Activated naive CD8-positive, alpha-beta T cell treated with anti-CD3 and anti-CD28 coated beads for 36 hours (primary cell): Measurements from ENCODE around the gene TRDN. TPM values are rescaled to one million over a fixed set of nuclear protein-coding genes. Genes with fewer than 3 reads are reported as not detected.
"Not testable (repeated sequence)": the region's sequence is repeated elsewhere in the genome, so short reads cannot be mapped to it uniquely, and the experiment has no call there.

ENCODE experiments used
- DNase-seq: peaks from one replicate; pipeline ENCODE4 v3.0.0; 2021
- H3K27ac Mint-ChIP-seq: one replicate; pipeline ENCODE4 v1.8.0; 2022; ENCODE audit warnings: mild to moderate bottlenecking, moderate library complexity, mixed read lengths
- H3K27me3 Mint-ChIP-seq: one replicate; pipeline ENCODE4 v1.8.0; 2022; ENCODE audit warnings: mild to moderate bottlenecking, mixed read lengths
- H3K36me3 Mint-ChIP-seq: one replicate; pipeline ENCODE4 v1.8.0; 2021; ENCODE audit warnings: mild to moderate bottlenecking, mixed read lengths
- H3K4me1 Mint-ChIP-seq: one replicate; pipeline ENCODE4 v1.8.0; 2021; ENCODE audit warnings: mixed read lengths
- H3K4me3 Mint-ChIP-seq: one replicate; pipeline ENCODE4 v1.8.0; 2022; ENCODE audit warnings: mild to moderate bottlenecking, moderate library complexity, mixed read lengths
- H3K9me3 Mint-ChIP-seq: one replicate; pipeline ENCODE4 v1.8.0; 2022; ENCODE audit warnings: mixed read lengths
- total RNA-seq, 2 experiments: library from RNA; stranded (reverse); gene quantifications; one replicate each; pipeline ENCODE4 v1.2.3, GENCODE V29; 2021

TRDN gene
- total RNA-seq, 2 experiments from 2014 or later: not detected

DNA sequence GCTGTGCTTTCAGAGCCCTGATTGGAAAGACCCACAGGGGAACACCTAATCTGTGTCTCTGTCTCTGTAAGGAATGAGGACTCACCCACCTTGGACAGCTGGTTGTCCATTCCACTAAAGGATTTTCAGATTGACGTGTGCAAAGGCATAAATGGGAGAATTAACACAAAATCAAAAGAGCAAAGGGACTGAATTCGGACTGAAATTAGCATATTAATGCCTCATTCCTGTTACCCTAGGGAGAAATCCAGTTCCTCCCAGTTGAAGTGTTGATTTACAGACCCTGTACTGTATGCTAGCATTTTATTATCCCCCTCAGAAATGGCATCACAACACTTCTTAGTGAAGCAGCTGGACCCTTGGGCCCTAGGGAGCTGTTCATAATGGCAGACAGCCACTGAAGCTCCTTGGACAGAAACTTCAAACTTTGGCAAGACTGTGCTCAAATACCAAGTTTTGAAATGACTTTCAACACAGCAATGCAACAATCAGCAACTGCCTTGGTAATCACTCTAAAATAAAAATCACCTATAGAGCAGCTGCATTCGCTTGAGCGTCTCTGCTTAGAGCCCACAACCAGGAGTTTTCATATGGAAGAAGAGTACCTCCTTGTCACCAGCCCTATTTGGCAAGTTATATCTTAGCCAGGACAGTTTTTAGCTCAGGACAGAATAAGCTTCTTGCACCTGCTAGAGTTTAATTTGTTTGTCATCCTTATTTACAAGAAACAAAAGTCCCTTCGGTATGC lies 118.1 kb downstream of the TRDN start:
- no peak overlapping the region for H3K27ac Mint-ChIP-seq

DNA sequence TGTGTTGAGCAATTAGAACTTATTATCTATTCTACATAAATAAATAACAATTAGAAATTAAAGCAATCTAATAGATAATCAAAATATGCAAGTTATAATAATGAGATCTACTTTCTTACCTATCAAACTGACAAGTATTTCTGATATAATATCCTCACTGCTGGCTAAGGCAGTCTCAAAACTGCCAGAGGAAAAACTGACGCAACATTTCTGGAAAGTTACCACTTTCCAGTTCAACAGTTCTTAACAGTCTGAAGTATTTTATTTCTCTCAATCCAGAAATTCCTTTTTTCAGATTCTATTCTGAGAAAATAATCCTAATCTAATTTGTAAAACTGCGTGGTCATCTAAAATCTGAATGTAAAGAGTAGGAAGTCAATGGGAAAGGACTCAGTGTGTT lies 121.0 kb downstream of the TRDN start:
- Mint-ChIP-seq H3K27me3 (no peaks in the 10 kb centered on the region), H3K4me3 (no peak overlapping the region), H3K4me1 (no peaks in the 10 kb centered on the region), H3K9me3 (no peaks in the 10 kb centered on the region), H3K36me3 (no peaks in the 10 kb centered on the region), H3K27ac (no peak overlapping the region)
- DNase-seq: no peak

More for the DNA sequence above, 118.1 kb downstream of the TRDN start:
- no peak overlapping the region for H3K4me3 Mint-ChIP-seq
- H3K27me3 Mint-ChIP-seq: no peaks in the 10 kb centered on the region
- no peaks in the 10 kb centered on the region for H3K9me3 Mint-ChIP-seq
- DNase-seq: no peak
- H3K4me1 Mint-ChIP-seq: no peaks in the 10 kb centered on the region
- no peaks in the 10 kb centered on the region for H3K36me3 Mint-ChIP-seq

DNA sequence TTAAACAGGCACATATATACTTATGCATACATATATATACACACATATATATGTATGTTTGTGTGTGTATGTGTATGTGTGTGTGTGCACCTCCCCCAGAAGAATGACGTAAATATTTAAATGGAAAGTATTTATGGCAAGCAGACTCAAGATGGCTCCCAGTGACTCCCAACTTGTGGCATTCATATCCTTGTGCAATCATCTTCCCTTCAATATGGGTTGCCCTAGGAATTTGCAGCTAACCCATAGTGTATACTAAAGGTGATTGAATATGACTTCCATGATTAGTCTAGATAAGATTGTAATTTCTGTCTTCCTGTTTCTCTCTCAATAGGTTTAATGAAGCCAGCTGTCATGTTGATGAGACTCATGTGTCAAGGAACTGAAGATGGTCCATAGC lies 127.6 kb downstream of the TRDN start:
- no peaks in the 10 kb centered on the region for H3K4me1 Mint-ChIP-seq
- no peaks in the 10 kb centered on the region for H3K36me3 Mint-ChIP-seq
- H3K27ac Mint-ChIP-seq: no peak overlapping the region
- H3K4me3 Mint-ChIP-seq: no peak overlapping the region
- DNase-seq: no peak
- H3K9me3 Mint-ChIP-seq: no peaks in the 10 kb centered on the region
- no peaks in the 10 kb centered on the region for H3K27me3 Mint-ChIP-seq

DNA sequence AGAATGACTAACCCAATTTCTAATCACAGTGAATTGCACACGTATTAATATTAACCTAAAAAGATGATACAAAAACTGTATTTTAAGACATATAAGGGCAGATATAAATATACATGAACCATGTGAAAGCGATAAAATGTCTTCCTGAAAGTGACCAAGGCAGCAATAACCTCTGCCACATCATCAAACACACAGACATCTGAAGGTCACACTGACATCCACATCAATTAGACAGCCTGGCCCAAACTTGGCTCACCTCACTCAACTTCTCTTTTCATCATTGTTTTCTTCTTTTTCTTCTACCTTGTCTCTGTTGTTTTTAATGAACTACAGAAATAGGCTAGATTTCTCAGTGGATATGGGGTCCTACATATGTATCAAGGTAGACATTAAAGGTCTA lies 128.5 kb downstream of the TRDN start:
- no peak for DNase-seq
- Mint-ChIP-seq H3K27me3 (no peaks in the 10 kb centered on the region), H3K4me3 (no peak overlapping the region), H3K4me1 (no peaks in the 10 kb centered on the region), H3K9me3 (no peaks in the 10 kb centered on the region), H3K36me3 (no peaks in the 10 kb centered on the region), H3K27ac (no peak overlapping the region)

DNA sequence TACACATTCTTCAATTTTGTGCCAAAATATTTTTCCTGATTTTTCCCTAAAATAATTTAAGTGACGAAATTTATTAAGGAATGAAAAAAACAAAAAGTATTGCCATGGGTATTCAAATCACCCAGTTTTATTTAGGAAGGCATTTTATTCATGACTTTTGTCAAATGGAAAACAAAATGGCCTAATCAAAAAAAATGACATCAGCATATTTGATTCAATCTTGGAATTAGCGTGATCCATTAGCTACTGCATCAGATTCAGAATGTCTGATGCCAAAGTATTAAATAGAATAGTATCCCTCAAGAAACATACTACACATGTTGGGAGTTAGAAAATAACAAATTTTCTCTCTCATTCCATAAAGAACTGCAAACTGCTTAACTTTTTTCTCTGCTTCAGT lies 129.2 kb downstream of the TRDN start:
- no peaks in the 10 kb centered on the region for H3K4me1 Mint-ChIP-seq
- H3K36me3 Mint-ChIP-seq: no peaks in the 10 kb centered on the region
- no peaks in the 10 kb centered on the region for H3K27me3 Mint-ChIP-seq
- no peak overlapping the region for H3K4me3 Mint-ChIP-seq
- H3K9me3 Mint-ChIP-seq: no peaks in the 10 kb centered on the region
- DNase-seq: no peak
- H3K27ac Mint-ChIP-seq: no peak overlapping the region

DNA sequence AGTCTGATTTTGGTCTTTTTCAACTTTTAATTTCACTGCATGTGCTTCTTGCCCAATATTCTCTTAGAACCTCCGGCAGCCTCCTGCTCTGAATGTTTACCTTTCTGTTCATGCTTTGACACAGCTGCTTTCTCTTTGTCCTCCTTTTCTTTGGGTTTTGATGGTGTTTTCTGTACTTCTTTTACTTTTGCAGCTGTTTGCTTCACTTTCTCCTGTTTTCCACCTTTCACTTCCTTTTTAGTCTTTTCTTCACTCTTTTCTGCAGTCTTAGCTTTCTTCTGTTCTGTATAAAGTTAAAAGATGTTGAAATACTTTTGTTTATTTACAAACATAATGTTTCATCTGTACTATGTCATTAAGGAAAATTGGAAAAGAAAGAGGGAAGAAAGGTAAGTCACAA lies 133.1 kb downstream of the TRDN start:
- H3K27me3 Mint-ChIP-seq: no peaks in the 10 kb centered on the region
- H3K4me3 Mint-ChIP-seq: no peak overlapping the region
- no peaks in the 10 kb centered on the region for H3K36me3 Mint-ChIP-seq
- H3K27ac Mint-ChIP-seq: no peak overlapping the region
- no peaks in the 10 kb centered on the region for H3K9me3 Mint-ChIP-seq
- no peak for DNase-seq
- H3K4me1 Mint-ChIP-seq: no peaks in the 10 kb centered on the region

DNA sequence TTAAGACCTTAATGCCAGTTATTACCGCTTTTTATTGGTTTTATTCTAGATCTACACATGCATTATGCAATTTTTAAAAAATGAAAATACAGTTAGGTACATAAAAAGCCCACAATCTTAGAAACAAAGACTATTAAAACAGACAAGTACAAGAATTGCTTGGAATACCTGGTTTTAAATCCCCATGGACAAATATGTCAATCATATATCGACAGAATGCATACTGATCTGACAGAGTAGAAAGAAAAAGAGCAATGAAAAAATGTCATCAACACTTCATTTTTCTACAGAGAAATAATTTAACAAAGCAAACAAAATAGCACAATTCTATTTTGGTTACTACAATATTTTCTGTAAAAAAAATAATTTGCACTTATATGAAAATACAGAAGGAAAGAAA lies 139.7 kb downstream of the TRDN start:
- Mint-ChIP-seq H3K27ac (no peak overlapping the region), H3K9me3 (no peaks in the 10 kb centered on the region), H3K4me1 (no peaks in the 10 kb centered on the region)

DNA sequence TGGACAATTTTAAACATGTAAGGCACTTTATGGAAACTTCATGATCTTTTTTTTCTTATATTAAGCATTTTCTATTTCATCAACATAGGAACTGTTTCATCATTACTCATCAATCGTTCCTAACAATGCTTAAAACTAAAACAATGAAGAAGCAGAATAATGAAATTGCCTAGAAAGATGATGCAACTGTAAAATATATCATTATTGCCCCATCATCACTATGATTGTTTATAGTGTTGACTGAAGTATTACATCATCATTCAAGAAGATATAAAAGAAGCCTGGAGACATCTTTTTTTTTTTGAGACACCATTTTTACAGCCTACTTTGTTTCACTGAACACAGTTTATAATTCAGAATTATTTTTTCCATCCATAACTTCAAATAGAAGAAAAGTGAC lies 147.2 kb downstream of the TRDN start:
- no peaks in the 10 kb centered on the region for H3K27me3 Mint-ChIP-seq
- no peak overlapping the region for H3K27ac Mint-ChIP-seq
- peaks cover 3% of the 10 kb centered on the region for H3K9me3 Mint-ChIP-seq
- H3K36me3 Mint-ChIP-seq: no peaks in the 10 kb centered on the region
- no peaks in the 10 kb centered on the region for H3K4me1 Mint-ChIP-seq
- DNase-seq: no peak
- no peak overlapping the region for H3K4me3 Mint-ChIP-seq

More for the DNA sequence above, 139.7 kb downstream of the TRDN start:
- Mint-ChIP-seq H3K36me3 (no peaks in the 10 kb centered on the region), H3K4me3 (no peak overlapping the region), H3K27me3 (no peaks in the 10 kb centered on the region)
- DNase-seq: no peak

DNA sequence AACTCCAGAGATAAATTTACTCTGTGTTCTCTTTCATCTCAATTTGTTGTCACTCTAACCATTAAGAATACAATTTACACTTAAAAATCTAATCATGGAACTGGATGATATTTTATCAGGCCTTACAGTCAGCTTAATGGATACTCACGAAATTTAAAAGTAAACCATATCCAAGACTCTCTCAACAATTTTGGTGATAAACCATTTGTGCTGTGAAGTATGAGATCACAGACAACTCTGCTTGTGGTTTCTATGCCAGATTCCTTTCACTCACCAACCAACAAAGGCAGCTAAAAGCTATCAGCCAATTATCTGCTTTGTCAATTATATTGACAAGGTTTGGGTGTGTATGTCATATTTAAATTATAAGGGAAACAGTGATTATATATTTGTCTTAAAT lies 155.8 kb downstream of the TRDN start:
- no peaks in the 10 kb centered on the region for H3K4me1 Mint-ChIP-seq
- H3K4me3 Mint-ChIP-seq: no peak overlapping the region
- no peaks in the 10 kb centered on the region for H3K36me3 Mint-ChIP-seq
- no peaks in the 10 kb centered on the region for H3K27me3 Mint-ChIP-seq
- no peaks in the 10 kb centered on the region for H3K9me3 Mint-ChIP-seq
- no peak for DNase-seq
- H3K27ac Mint-ChIP-seq: no peak overlapping the region

DNA sequence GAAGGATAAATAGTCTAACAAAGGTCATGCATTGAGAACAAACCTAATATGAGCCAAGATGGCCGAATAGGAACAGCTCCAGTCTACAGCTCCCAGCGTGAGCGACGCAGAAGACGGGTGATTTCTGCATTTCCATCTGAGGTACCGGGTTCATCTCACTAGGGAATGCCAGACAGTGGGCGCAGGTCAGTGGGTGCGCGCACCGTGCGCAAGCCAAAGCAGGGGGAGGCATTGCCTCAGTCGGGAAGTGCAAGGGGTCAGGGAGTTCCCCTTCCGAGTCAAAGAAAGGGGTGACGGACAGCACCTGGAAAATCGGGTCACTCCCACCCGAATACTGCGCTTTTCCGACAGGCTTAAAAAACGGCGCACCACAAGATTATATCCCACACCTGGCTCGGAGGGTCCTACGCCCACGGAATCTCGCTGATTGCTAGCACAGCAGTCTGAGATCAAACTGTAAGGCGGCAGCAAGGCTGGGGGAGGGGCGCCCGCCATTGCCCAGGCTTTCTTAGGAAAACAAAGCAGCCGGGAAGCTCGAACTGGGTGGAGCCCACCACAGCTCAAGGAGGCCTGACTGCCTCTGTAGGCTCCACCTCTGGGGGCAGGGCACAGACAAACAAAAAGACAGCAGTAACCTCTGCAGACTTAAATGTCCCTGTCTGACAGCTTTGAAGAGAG lies 164.6 kb downstream of the TRDN start:
- DNase-seq, H3K4me1 Mint-ChIP-seq, H3K36me3 Mint-ChIP-seq, H3K4me3 Mint-ChIP-seq, H3K27me3 Mint-ChIP-seq, H3K9me3 Mint-ChIP-seq, H3K27ac Mint-ChIP-seq: not testable (repeated sequence)

DNA sequence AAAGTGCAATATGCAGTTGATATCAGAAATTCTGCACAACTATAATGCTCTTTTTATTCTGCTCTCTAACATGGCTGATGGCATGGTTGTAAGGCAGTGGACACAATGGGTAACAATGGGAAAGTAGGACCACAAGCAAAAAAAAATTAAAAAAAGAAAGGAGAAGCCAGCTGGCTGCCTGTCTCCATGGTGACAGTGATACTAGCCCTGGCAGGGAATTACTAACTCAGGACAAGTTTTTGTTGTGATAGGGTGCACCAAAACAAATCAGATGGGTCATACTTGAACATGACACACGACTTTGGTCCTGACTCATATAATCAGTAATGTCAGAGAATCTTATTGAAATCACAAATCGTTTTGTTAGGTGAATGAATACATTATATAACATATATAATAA lies 169.4 kb downstream of the TRDN start:
- Mint-ChIP-seq H3K27me3 (no peaks in the 10 kb centered on the region), H3K4me1 (no peaks in the 10 kb centered on the region), H3K4me3 (no peak overlapping the region), H3K27ac (no peak overlapping the region), H3K36me3 (no peaks in the 10 kb centered on the region), H3K9me3 (no peaks in the 10 kb centered on the region)
- DNase-seq: no peak

DNA sequence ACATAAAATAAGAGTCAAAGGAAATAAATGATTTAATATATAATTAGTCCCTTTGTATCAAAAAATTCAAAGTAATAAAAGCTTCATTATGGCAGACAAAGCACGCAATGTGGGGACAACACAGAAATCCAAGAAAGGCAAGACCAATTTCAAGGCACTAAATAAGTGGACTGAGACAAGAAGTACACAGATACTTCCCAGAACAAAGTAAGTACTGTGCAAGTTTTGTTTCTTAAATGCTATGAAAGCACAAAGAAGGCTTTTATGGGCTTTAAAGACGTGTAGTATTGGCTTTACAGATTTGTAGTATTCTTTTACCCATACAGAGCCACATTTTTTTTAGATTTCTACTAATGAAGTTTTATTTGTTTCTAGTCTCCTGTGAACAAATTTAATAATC lies 174.6 kb downstream of the TRDN start:
- DNase-seq: no peak
- no peaks in the 10 kb centered on the region for H3K4me1 Mint-ChIP-seq
- H3K4me3 Mint-ChIP-seq: no peak overlapping the region
- no peaks in the 10 kb centered on the region for H3K36me3 Mint-ChIP-seq
- no peaks in the 10 kb centered on the region for H3K9me3 Mint-ChIP-seq
- H3K27me3 Mint-ChIP-seq: no peaks in the 10 kb centered on the region
- H3K27ac Mint-ChIP-seq: no peak overlapping the region

DNA sequence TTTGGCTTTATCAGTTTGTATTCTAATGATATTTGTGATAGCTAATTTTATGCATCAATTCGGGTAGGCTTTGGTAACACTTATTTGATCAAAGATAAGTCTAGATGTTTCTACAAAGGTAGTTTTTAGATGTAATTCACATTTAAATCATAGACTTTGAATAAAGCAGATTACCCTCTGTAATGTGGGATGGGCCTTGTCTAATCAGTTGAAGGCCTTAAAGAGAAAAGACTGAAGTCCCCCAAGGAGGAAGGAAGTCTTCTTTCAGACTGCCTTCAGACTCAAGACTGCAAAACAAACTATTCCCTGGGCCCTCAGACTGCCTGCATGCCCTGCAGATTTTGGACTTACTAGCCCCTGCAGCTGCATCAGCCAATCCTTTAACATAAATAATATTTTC lies 178.5 kb downstream of the TRDN start:
- H3K27me3 Mint-ChIP-seq: no peaks in the 10 kb centered on the region
- H3K4me1 Mint-ChIP-seq: no peaks in the 10 kb centered on the region
- H3K4me3 Mint-ChIP-seq: no peak overlapping the region
- no peaks in the 10 kb centered on the region for H3K36me3 Mint-ChIP-seq
- no peaks in the 10 kb centered on the region for H3K9me3 Mint-ChIP-seq
- no peak overlapping the region for H3K27ac Mint-ChIP-seq
- DNase-seq: no peak

DNA sequence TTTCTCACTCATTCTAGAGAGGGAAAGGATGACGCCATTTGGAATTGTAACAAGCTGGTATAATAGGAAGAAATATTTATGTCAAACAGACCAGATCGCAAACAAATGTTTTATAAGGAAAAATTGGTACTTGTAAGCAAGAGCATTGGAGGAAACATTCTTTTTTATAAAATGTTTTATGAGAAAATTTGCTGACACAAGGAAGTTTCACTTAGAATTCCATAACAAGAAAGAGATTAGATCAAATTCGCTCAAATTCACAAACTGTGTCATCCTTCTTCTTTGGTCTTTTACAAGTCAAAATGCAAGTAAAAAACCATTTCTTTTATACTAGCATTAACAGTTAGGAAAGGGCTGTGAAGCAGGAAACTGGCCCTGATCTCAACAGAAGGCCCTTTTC lies 179.9 kb downstream of the TRDN start:
- H3K27me3 Mint-ChIP-seq: no peaks in the 10 kb centered on the region
- no peaks in the 10 kb centered on the region for H3K36me3 Mint-ChIP-seq
- H3K27ac Mint-ChIP-seq: no peak overlapping the region
- H3K4me3 Mint-ChIP-seq: no peak overlapping the region
- no peak for DNase-seq
- H3K9me3 Mint-ChIP-seq: peaks cover 2% of the 10 kb centered on the region
- H3K4me1 Mint-ChIP-seq: no peaks in the 10 kb centered on the region

DNA sequence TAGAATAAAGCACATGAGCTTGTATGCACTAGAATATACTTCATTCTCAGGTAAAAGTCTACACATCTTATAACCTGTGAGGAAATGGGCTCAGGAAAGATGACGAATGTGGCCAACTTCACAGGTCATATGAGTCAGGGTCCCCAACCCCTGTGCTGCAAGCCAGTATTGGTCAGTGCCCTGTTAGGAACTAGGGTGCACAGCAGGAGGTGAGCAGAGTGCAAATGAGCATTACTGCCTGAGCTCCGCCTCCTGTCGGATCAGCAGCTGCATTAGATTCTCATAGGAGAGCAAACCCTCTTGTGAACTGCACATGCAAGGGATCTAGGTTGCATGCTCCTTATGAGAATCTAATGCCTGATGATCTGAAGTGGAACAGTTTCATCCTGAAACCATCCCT lies 182.3 kb downstream of the TRDN start:
- Mint-ChIP-seq H3K36me3 (no peaks in the 10 kb centered on the region), H3K9me3 (peaks cover 2% of the 10 kb centered on the region), H3K27ac (no peak overlapping the region), H3K4me1 (no peaks in the 10 kb centered on the region), H3K4me3 (no peak overlapping the region), H3K27me3 (no peaks in the 10 kb centered on the region)
- no peak for DNase-seq

DNA sequence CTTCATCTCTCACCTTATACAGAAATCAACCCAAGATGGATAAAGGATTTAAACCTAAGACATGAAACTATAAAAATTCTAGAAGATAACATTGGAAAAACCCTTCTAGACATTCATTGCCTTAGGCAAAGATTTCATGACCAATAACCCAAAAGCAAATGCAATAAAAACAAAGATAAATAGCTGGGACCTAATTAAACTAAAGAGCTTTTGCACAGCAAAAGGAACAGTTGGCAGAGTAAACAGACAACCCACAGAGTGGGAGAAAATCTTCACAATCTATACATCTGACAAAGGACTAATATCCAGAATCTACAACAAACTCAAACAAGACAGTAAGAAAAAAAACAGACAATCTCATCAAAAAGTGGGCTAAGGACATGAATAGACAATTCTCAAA lies 183.7 kb downstream of the TRDN start:
- H3K36me3 Mint-ChIP-seq, DNase-seq, H3K4me3 Mint-ChIP-seq: not testable (repeated sequence)

More for the DNA sequence above, 183.7 kb downstream of the TRDN start:
- not testable (repeated sequence) for H3K9me3 Mint-ChIP-seq, H3K27ac Mint-ChIP-seq, H3K27me3 Mint-ChIP-seq, H3K4me1 Mint-ChIP-seq
